K562 (cell line): ENCODE measurements around the gene CEBPE. TPM values are rescaled to one million over a fixed set of nuclear protein-coding genes. Genes with fewer than 3 reads are reported as not detected.
A peak's percentile ranks its signal among the peaks of the same experiment; 100 is the strongest.

Experiments
- BDP1 ChIP-seq: IDR thresholded peaks from 3 replicates; pipeline ENCODE4 v1.6.1; 2011; ENCODE audit not compliant: insufficient read length, insufficient read depth
- GATA2 ChIP-seq: sonication (generic); formaldehyde crosslinking; IDR thresholded peaks from 2 replicates; pipeline ENCODE4 v1.4.0; 2020; ENCODE audit warnings: mild to moderate bottlenecking, missing genetic modification reagents
- HDAC1 ChIP-seq, 2 experiments: fragments of 450-650 bp; IDR thresholded peaks; 2 replicates each; pipeline ENCODE4 v1.6.1; 2016 to 2017; ENCODE audit warnings: inconsistent platforms in 1 of 2, mild to moderate bottlenecking in 1 of 2, moderate library complexity in 1 of 2
- JUNB ChIP-seq: fragments of 450-650 bp; formaldehyde crosslinking; conservative IDR thresholded peaks from 2 replicates; pipeline ENCODE4 v1.4.0; 2020; ENCODE audit warnings: mild to moderate bottlenecking
- MTF1 ChIP-seq: fragments of 250-450 bp; sonication (Bioruptor Pico); IDR thresholded peaks from 2 replicates; pipeline ENCODE4 v1.9.0; 2021; ENCODE audit warnings: moderate library complexity, mild to moderate bottlenecking, inconsistent platforms, borderline replicate concordance
- NCOA1 ChIP-seq: fragments of 450-650 bp; IDR thresholded peaks from 2 replicates; pipeline ENCODE4 v1.6.1; 2016; ENCODE audit warnings: low read depth
- NFE2 ChIP-seq: IDR thresholded peaks from 2 replicates; pipeline ENCODE4 v1.6.1; 2014; ENCODE audit warnings: antibody characterized with exemption, low read depth
- PML ChIP-seq: IDR thresholded peaks from 2 replicates; pipeline ENCODE4 v1.6.1; 2012; ENCODE audit warnings: low read length, inconsistent platforms
- POLR2A ChIP-seq: fragments of 450-650 bp; conservative IDR thresholded peaks from 2 replicates; pipeline ENCODE4 v1.6.1; 2016
- RAD21 ChIP-seq, 2 experiments: fragments of 250-450 bp in 1 of 2; fragments of 450-650 bp in 1 of 2; sonication (Bioruptor Pico) in 1 of 2; formaldehyde crosslinking in 1 of 2; IDR thresholded peaks in 1 of 2; conservative IDR thresholded peaks in 1 of 2; 2 replicates each; pipeline versions ENCODE4 v1.4.0 to v1.8.0; 2020 to 2022; ENCODE audit warnings: mild to moderate bottlenecking in 2 of 2, moderate library complexity in 1 of 2
- THRAP3 ChIP-seq: fragments of 450-650 bp; IDR thresholded peaks from 2 replicates; pipeline ENCODE4 v1.6.1; 2016; ENCODE audit warnings: mild to moderate bottlenecking, inconsistent platforms, borderline replicate concordance
- ZNF124 ChIP-seq: sonication (generic); formaldehyde crosslinking; IDR thresholded peaks from 2 replicates; pipeline ENCODE4 v1.8.1; 2022; ENCODE audit warnings: missing genetic modification reagents
- ZSCAN32 ChIP-seq: fragments of 450-650 bp; formaldehyde crosslinking; IDR thresholded peaks from 2 replicates; pipeline ENCODE4 v1.4.0; 2020; ENCODE audit warnings: mild to moderate bottlenecking, moderate library complexity
- polyA plus RNA-seq, 8 experiments: library from polyadenylated mRNA; depleted of rRNA in 4 of 8; stranded (reverse) in 5 of 8; unstranded in 3 of 8; fragments of >200 nt; fragmentation: Nextera tagmentation in 2 of 8; fragmentation: Illumina TruSeq in 1 of 8; extraction: Ambion mirVana in 2 of 8; extraction: Trizol in 1 of 8; gene quantifications; 2 replicates each; pipeline versions ENCODE4 v1.2.1 to v1.2.3, GENCODE V29; 2011 to 2014; ENCODE audit warnings: inconsistent platforms in 1 of 8, missing spikeins in 1 of 8
- total RNA-seq, 7 experiments: library from RNA; depleted of rRNA in 6 of 7; stranded (reverse); fragments of >200 nt in 6 of 7; fragmentation: Illumina TruSeq in 2 of 7; extraction: Trizol in 2 of 7; gene quantifications; 2 replicates each; pipeline versions ENCODE4 v1.2.1 to v1.2.3, GENCODE V29; 2011 to 2021; ENCODE audit warnings: low replicate concordance in 1 of 7
- TF ChIP-seq, protein P1 (sequence below): fragments of 450-650 bp; IDR thresholded peaks from 2 replicates; pipeline ENCODE4 v1.6.1; 2016; ENCODE audit warnings: low read depth
- TF ChIP-seq, protein P2 (sequence below): sonication (generic); formaldehyde crosslinking; IDR thresholded peaks from 2 replicates; pipeline ENCODE4 v1.8.0; 2022; ENCODE audit warnings: missing genetic modification reagents, mild to moderate bottlenecking, moderate library complexity, borderline replicate concordance
- TF ChIP-seq, protein P3 (sequence below): fragments of 450-650 bp; IDR thresholded peaks from 2 replicates; pipeline ENCODE4 v1.6.1; 2016; ENCODE audit warnings: low read depth, mild to moderate bottlenecking, moderate library complexity
- TF ChIP-seq, protein P4 (sequence below): fragments of 450-650 bp; formaldehyde crosslinking; IDR thresholded peaks from 2 replicates; pipeline ENCODE4 v1.4.0; 2022; ENCODE audit warnings: missing genetic modification characterization

CEBPE gene
- total and polyA plus RNA-seq, 9 of the 15 experiments (the other 6 are each of a cell fraction or from before 2014, with no cell fraction given), result 0.09 to 0.15 (median 0.13) TPM; not detected in 6

DNA sequence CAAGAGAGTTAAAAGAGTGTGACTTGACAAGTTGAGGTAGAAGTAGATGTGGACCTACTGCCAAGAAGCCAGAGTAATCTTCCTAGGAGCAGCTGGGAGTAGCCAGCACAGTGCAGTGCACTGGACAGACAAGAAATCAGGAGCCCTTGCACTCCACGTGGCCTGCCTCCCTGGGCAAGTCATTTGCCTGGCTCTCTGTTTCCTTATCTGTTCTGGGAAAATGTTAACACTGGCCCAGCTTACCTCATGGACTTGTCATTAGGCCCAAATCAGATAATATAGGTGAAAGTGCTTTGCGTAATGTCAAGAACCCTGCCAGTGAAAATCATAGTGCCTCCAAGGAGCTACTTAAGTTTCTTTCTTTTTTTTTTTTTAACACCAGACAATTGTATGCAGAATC, 45.2 kb upstream of the CEBPE start (continued):
- TF ChIP-seq, protein P1, sequence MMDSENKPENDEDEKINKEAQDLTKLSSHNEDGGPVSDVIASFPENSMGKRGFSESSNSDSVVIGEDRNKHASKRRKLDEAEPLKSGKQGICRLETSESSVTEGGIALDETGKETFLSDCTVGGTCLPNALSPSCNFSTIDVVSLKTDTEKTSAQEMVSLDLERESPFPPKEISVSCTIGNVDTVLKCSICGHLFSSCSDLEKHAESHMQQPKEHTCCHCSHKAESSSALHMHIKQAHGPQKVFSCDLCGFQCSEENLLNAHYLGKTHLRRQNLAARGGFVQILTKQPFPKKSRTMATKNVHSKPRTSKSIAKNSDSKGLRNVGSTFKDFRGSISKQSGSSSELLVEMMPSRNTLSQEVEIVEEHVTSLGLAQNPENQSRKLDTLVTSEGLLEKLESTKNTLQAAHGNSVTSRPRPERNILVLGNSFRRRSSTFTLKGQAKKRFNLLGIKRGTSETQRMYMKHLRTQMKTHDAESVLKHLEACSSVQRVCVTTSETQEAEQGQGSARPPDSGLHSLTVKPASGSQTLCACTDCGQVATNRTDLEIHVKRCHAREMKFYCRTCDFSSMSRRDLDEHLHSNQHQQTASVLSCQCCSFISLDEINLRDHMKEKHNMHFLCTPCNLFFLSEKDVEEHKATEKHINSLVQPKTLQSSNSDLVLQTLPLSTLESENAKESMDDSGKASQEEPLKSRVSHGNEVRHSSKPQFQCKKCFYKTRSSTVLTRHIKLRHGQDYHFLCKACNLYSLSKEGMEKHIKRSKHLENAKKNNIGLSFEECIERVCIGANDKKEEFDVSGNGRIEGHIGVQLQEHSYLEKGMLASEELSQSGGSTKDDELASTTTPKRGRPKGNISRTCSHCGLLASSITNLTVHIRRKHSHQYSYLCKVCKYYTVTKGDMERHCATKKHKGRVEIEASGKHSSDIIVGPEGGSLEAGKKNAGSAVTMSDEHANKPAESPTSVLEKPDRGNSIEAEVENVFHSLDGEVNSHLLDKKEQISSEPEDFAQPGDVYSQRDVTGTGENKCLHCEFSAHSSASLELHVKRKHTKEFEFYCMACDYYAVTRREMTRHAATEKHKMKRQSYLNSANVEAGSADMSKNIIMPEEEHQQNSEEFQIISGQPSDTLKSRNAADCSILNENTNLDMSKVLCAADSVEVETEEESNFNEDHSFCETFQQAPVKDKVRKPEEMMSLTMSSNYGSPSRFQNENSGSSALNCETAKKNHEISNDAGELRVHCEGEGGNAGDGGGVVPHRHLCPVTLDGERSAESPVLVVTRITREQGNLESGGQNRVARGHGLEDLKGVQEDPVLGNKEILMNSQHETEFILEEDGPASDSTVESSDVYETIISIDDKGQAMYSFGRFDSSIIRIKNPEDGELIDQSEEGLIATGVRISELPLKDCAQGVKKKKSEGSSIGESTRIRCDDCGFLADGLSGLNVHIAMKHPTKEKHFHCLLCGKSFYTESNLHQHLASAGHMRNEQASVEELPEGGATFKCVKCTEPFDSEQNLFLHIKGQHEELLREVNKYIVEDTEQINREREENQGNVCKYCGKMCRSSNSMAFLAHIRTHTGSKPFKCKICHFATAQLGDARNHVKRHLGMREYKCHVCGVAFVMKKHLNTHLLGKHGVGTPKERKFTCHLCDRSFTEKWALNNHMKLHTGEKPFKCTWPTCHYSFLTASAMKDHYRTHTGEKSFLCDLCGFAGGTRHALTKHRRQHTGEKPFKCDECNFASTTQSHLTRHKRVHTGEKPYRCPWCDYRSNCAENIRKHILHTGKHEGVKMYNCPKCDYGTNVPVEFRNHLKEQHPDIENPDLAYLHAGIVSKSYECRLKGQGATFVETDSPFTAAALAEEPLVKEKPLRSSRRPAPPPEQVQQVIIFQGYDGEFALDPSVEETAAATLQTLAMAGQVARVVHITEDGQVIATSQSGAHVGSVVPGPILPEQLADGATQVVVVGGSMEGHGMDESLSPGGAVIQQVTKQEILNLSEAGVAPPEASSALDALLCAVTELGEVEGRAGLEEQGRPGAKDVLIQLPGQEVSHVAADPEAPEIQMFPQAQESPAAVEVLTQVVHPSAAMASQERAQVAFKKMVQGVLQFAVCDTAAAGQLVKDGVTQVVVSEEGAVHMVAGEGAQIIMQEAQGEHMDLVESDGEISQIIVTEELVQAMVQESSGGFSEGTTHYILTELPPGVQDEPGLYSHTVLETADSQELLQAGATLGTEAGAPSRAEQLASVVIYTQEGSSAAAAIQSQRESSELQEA, result no peak
- TF ChIP-seq BDP1, result no peak
- no peak for TF ChIP-seq JUNB (CRISPR knock-in tag)
- peak in 1 of 2 experiments; percentile 76; a peak in 2 of 4 replicates for TF ChIP-seq HDAC1 (IDR thresholded peaks at IDR 0.05)
- no peak for TF ChIP-seq PML
- TF ChIP-seq NCOA1, result no peak
- peak in 1 of 2 experiments; percentile 16; a peak in 1 of 4 replicates for TF ChIP-seq RAD21 (CRISPR knock-in tag; conservative IDR thresholded peaks at IDR 0.05 in 1 of 2, IDR thresholded peaks at IDR 0.05 in 1 of 2)
- no peak for TF ChIP-seq ZNF124 (CRISPR knock-in tag)
- TF ChIP-seq, protein P2, sequence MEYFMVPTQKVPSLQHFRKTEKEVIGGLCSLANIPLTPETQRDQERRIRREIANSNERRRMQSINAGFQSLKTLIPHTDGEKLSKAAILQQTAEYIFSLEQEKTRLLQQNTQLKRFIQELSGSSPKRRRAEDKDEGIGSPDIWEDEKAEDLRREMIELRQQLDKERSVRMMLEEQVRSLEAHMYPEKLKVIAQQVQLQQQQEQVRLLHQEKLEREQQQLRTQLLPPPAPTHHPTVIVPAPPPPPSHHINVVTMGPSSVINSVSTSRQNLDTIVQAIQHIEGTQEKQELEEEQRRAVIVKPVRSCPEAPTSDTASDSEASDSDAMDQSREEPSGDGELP (CRISPR knock-in tag), result peak; percentile 51; the same call in 1 of the 2 replicates
- TF ChIP-seq, protein P3, sequence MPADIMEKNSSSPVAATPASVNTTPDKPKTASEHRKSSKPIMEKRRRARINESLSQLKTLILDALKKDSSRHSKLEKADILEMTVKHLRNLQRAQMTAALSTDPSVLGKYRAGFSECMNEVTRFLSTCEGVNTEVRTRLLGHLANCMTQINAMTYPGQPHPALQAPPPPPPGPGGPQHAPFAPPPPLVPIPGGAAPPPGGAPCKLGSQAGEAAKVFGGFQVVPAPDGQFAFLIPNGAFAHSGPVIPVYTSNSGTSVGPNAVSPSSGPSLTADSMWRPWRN, result no peak
- TF ChIP-seq, protein P4, sequence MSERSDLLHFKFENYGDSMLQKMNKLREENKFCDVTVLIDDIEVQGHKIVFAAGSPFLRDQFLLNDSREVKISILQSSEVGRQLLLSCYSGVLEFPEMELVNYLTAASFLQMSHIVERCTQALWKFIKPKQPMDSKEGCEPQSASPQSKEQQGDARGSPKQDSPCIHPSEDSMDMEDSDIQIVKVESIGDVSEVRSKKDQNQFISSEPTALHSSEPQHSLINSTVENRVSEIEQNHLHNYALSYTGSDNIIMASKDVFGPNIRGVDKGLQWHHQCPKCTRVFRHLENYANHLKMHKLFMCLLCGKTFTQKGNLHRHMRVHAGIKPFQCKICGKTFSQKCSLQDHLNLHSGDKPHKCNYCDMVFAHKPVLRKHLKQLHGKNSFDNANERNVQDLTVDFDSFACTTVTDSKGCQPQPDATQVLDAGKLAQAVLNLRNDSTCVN, result no peak
- TF ChIP-seq POLR2A, result no peak
- peak; percentile 16; the same call in 1 of the 2 replicates for TF ChIP-seq NFE2
- no peak for TF ChIP-seq ZSCAN32
- TF ChIP-seq THRAP3, result no peak
- TF ChIP-seq MTF1 (CRISPR knock-in tag), result no peak
- peak; percentile 54; the same call in 1 of the 2 replicates for TF ChIP-seq GATA2 (CRISPR knock-in tag)
